Esophagus mucosa (tissue), 1 donor: Measurements from ENCODE around the gene GXYLT1. TPM values are rescaled to one million over a fixed set of nuclear protein-coding genes. Genes with fewer than 3 reads are reported as not detected.
"Not testable (repeated sequence)": the region's sequence is repeated elsewhere in the genome, so short reads cannot be mapped to it uniquely, and the experiment has no call there.

Experiments
- ATAC-seq: fragments of 200-7000 bp; cut with Tn5 transposase; one replicate; pipeline ENCODE4 v1.9.1; 2020
- total RNA-seq: library from RNA; stranded (reverse); gene quantifications from one replicate; pipeline ENCODE4 v1.2.4, GENCODE V29; 2023
- donor health status: DM: yes; HTN: yes; CAD: no.

Gene GXYLT1
- total RNA-seq, result 3.7 TPM

- ATAC-seq, result peak; percentile 97
Measured at GRCh38 chr12:42144408-42145196, at the start of gene GXYLT1. Gene GXYLT1, minus strand, starts transcription at chr12:42144874. Its CDS starts 228 bp downstream, at chr12:42144646.

- ATAC-seq, result no peak
Measured at GRCh38 chr12:42192686-42193085, 48.0 kb upstream of the GXYLT1 start.

- ATAC-seq, result no peak
Measured at GRCh38 chr12:42192258-42192657, 47.6 kb upstream of the GXYLT1 start.

- no peak for ATAC-seq
Measured at GRCh38 chr12:42190376-42190775, 45.7 kb upstream of the GXYLT1 start.

- ATAC-seq, result not testable (repeated sequence)
Measured at GRCh38 chr12:42188275-42188674, 43.6 kb upstream of the GXYLT1 start.

- no peak for ATAC-seq
Measured at GRCh38 chr12:42187799-42188198, 43.1 kb upstream of the GXYLT1 start.

GRCh38 chr12:42186793-42187192 lies 42.1 kb upstream of the GXYLT1 start:
- ATAC-seq, result no peak

- ATAC-seq, result no peak
Measured at GRCh38 chr12:42182394-42182793, 37.7 kb upstream of the GXYLT1 start.

- no peak for ATAC-seq
Measured at GRCh38 chr12:42180990-42181596, 36.4 kb upstream of the GXYLT1 start.

- ATAC-seq, result no peak
Measured at GRCh38 chr12:42178101-42178500, 33.4 kb upstream of the GXYLT1 start.

GRCh38 chr12:42174978-42175377 lies 30.3 kb upstream of the GXYLT1 start:
- ATAC-seq, result no peak

- ATAC-seq, result no peak
Measured at GRCh38 chr12:42173961-42174521, 29.4 kb upstream of the GXYLT1 start.

- no peak for ATAC-seq
Measured at GRCh38 chr12:42172441-42173210, 28.0 kb upstream of the GXYLT1 start.

- ATAC-seq, result no peak
Measured at GRCh38 chr12:42167711-42168110, 23.0 kb upstream of the GXYLT1 start.

GRCh38 chr12:42166501-42166900 lies 21.8 kb upstream of the GXYLT1 start:
- ATAC-seq, result no peak

GRCh38 chr12:42163913-42164312 lies 19.2 kb upstream of the GXYLT1 start:
- no peak for ATAC-seq

- ATAC-seq, result no peak
Measured at GRCh38 chr12:42162965-42163364, 18.3 kb upstream of the GXYLT1 start.

- ATAC-seq, result no peak
Measured at GRCh38 chr12:42162193-42162592, 17.5 kb upstream of the GXYLT1 start.

GRCh38 chr12:42161529-42161928 lies 16.9 kb upstream of the GXYLT1 start:
- ATAC-seq, result no peak

GRCh38 chr12:42156232-42156631 lies 11.6 kb upstream of the GXYLT1 start:
- ATAC-seq, result no peak

- ATAC-seq, result no peak
Measured at GRCh38 chr12:42145552-42146215, 1.0 kb upstream of the GXYLT1 start.

GRCh38 chr12:42145197-42145549 lies 499 bp upstream of the GXYLT1 start:
- ATAC-seq, result peak; percentile 4

GRCh38 chr12:42144158-42144407 lies 591 bp downstream of the GXYLT1 start:
- ATAC-seq, result no peak
